PFSK-1 (cell line): Measurements from ENCODE around the gene MYCN.

ENCODE experiments used
- FOXP2 ChIP-seq: optimal IDR thresholded peaks from 2 replicates; pipeline ENCODE3; 2011; ENCODE audit warnings: borderline replicate concordance, control low read depth, inconsistent platforms; ENCODE audit not compliant: insufficient read depth; ENCODE audit errors: extremely low read length, extremely low read depth
- POLR2AphosphoS5 ChIP-seq: IDR thresholded peaks from 2 replicates; pipeline ENCODE4 v1.6.1; 2012; ENCODE audit warnings: low read depth, mild to moderate bottlenecking, control low read depth, low read length, moderate library complexity
- SIN3A ChIP-seq: IDR thresholded peaks from 2 replicates; pipeline ENCODE4 v1.6.1; 2012; ENCODE audit warnings: mild to moderate bottlenecking, low read length, moderate library complexity, borderline replicate concordance; ENCODE audit not compliant: insufficient read depth
- TF ChIP-seq, protein P1 (sequence below), 2 experiments: IDR thresholded peaks; 2 replicates each; pipeline versions ENCODE4 v1.6.1 to v1.8.0; 2011 to 2012; ENCODE audit warnings: low read depth in 2 of 2, low read length in 2 of 2, control low read depth in 1 of 2, inconsistent platforms in 1 of 2, mild to moderate bottlenecking in 1 of 2, moderate library complexity in 1 of 2; ENCODE audit not compliant: insufficient read depth in 1 of 2

- TF ChIP-seq, protein P1, sequence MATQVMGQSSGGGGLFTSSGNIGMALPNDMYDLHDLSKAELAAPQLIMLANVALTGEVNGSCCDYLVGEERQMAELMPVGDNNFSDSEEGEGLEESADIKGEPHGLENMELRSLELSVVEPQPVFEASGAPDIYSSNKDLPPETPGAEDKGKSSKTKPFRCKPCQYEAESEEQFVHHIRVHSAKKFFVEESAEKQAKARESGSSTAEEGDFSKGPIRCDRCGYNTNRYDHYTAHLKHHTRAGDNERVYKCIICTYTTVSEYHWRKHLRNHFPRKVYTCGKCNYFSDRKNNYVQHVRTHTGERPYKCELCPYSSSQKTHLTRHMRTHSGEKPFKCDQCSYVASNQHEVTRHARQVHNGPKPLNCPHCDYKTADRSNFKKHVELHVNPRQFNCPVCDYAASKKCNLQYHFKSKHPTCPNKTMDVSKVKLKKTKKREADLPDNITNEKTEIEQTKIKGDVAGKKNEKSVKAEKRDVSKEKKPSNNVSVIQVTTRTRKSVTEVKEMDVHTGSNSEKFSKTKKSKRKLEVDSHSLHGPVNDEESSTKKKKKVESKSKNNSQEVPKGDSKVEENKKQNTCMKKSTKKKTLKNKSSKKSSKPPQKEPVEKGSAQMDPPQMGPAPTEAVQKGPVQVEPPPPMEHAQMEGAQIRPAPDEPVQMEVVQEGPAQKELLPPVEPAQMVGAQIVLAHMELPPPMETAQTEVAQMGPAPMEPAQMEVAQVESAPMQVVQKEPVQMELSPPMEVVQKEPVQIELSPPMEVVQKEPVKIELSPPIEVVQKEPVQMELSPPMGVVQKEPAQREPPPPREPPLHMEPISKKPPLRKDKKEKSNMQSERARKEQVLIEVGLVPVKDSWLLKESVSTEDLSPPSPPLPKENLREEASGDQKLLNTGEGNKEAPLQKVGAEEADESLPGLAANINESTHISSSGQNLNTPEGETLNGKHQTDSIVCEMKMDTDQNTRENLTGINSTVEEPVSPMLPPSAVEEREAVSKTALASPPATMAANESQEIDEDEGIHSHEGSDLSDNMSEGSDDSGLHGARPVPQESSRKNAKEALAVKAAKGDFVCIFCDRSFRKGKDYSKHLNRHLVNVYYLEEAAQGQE (IDR thresholded peaks at IDR 0.05; ENCODE audit: insufficient read depth in 1 of 2, low read depth in 2 of 2, low read length in 2 of 2) = no peak
- TF ChIP-seq POLR2AphosphoS5 (no peak), SIN3A (no peak), FOXP2 (no peak)
Measured at GRCh38 chr2:15950088-15950952, 10.0 kb downstream of the MYCN start.
